HepG2 (cell line): ENCODE measurements around the gene LAMP1. TPM values are rescaled to one million over a fixed set of nuclear protein-coding genes. Genes with fewer than 3 reads are reported as not detected.
A peak's percentile ranks its signal among the peaks of the same experiment; 100 is the strongest.

Source experiments
- ATAC-seq: fragments of 200-7000 bp; cut with Tn5 transposase; 3 replicates; pipeline ENCODE4 v1.9.1; 2020; ENCODE audit warnings: mild to moderate bottlenecking, moderate library complexity
- BruUV-seq: library from RNA; stranded (reverse); fragments of 400-500 nt; replicated peaks from 2 replicates; lab custom pipeline; 2021; lab: Mats Ljungman, UMichigan
- CTCF ChIA-PET: fragments of 300-600 bp; formaldehyde crosslinking; extraction: SDS; loops from one replicate; lab custom pipeline; 2021; ENCODE audit warnings: low total read pairs, inconsistent platforms, low intra/inter-chr PET ratio; lab: Yijun Ruan, JAX
- POLR2A ChIA-PET: fragments of 350-600 bp; sonication (Branson Sonifier 250); formaldehyde crosslinking; loops from one replicate; lab custom pipeline; 2020; ENCODE audit warnings: antibody characterized with exemption, inconsistent platforms; lab: Yijun Ruan, JAX
- DNase-seq: peaks from one replicate; pipeline ENCODE4 v3.0.0-alpha.2; 2015; ENCODE audit warnings: low spot score
- FAIRE-seq: peaks from 3 replicates; lab custom pipeline; 2011; peaks lifted over from hg19 to GRCh38; lab: Jason Lieb, UNC
- H2AFZ ChIP-seq: one replicate; pipeline ENCODE4 v1.6.1; 2011; ENCODE audit warnings: low read length, inconsistent platforms
- H3K27ac ChIP-seq: fragments of 300-600 bp; 3 replicates; pipeline ENCODE4 v1.8.0; 2011; ENCODE audit warnings: mixed run types, mild to moderate bottlenecking, mixed read lengths, low read length, inconsistent platforms; ENCODE audit not compliant: insufficient read depth; ENCODE audit errors: extremely low read length
- H3K27me3 ChIP-seq, 2 experiments: fragments of 200-600 bp in 1 of 2; 2 replicates in 1 of 2; 3 replicates in 1 of 2; pipeline versions ENCODE4 v1.6.0 to v1.8.0; 2011; ENCODE audit warnings: low read length in 2 of 2, mild to moderate bottlenecking in 2 of 2, moderate library complexity in 2 of 2, inconsistent platforms in 1 of 2; ENCODE audit not compliant: insufficient read depth in 2 of 2, control insufficient read depth in 1 of 2
- H3K36me3 ChIP-seq, 2 experiments: fragments of 200-600 bp in 1 of 2; replicated peaks in 1 of 2; 2 replicates in 1 of 2; 3 replicates in 1 of 2; pipeline versions ENCODE4 v1.5.1 to v1.8.0; 2011; ENCODE audit warnings: low read length in 2 of 2, inconsistent platforms in 1 of 2; ENCODE audit not compliant: insufficient read depth in 2 of 2, control insufficient read depth in 1 of 2
- H3K4me1 ChIP-seq: 2 replicates; pipeline ENCODE4 v1.5.1; 2012; ENCODE audit warnings: low read length, inconsistent platforms; ENCODE audit not compliant: insufficient read depth
- H3K4me2 ChIP-seq: 2 replicates; pipeline ENCODE4 v1.6.0; 2011; ENCODE audit warnings: low read depth, low read length, inconsistent platforms
- H3K4me3 ChIP-seq, 3 experiments: fragments of 200-600 bp in 1 of 3; sonication (generic), shearing (Covaris generic) in 1 of 3; replicated peaks in 1 of 3; 2 replicates each; pipeline ENCODE4 v1.5.1; 2011 to 2016; ENCODE audit warnings: low read length in 3 of 3, inconsistent platforms in 2 of 3, low read depth in 2 of 3, mild to moderate bottlenecking in 2 of 3, control low read depth in 1 of 3, mixed read lengths in 1 of 3; ENCODE audit not compliant: insufficient read depth in 1 of 3
- H3K79me2 ChIP-seq: one replicate; pipeline ENCODE4 v1.6.1; 2011; ENCODE audit warnings: low read length, inconsistent platforms; ENCODE audit not compliant: insufficient read depth
- H3K9ac ChIP-seq: 2 replicates; pipeline ENCODE4 v1.6.0; 2011; ENCODE audit warnings: mild to moderate bottlenecking, low read depth, low read length, inconsistent platforms; ENCODE audit not compliant: insufficient read depth
- H3K9me3 ChIP-seq: 2 replicates; pipeline ENCODE4 v1.5.1; 2012; ENCODE audit warnings: mild to moderate bottlenecking, low read length
- H4K20me1 ChIP-seq: 2 replicates; pipeline ENCODE4 v1.6.0; 2011; ENCODE audit warnings: inconsistent platforms, mild to moderate bottlenecking, low read length, moderate library complexity; ENCODE audit not compliant: insufficient read depth
- AGO2 ChIP-seq: fragments of 200-400 bp; formaldehyde crosslinking; optimal IDR thresholded peaks from 2 replicates; pipeline ENCODE3; 2017; ENCODE audit warnings: mild to moderate bottlenecking, low read depth, low read length, moderate library complexity
- CENPX ChIP-seq: sonication (generic); formaldehyde crosslinking; IDR thresholded peaks from 2 replicates; pipeline ENCODE4 v1.9.0; 2021; ENCODE audit warnings: mild to moderate bottlenecking, missing genetic modification reagents, moderate library complexity
- PITX1 ChIP-seq: sonication (generic); formaldehyde crosslinking; IDR thresholded peaks from 2 replicates; pipeline ENCODE4 v1.5.1; 2020; ENCODE audit warnings: mild to moderate bottlenecking, missing genetic modification reagents
- POLR2A ChIP-seq, 2 experiments: IDR thresholded peaks; 2 replicates each; pipeline ENCODE4 v1.6.1; 2011; ENCODE audit warnings: low read depth in 2 of 2, low read length in 2 of 2, mild to moderate bottlenecking in 1 of 2, moderate library complexity in 1 of 2; ENCODE audit not compliant: insufficient read depth in 1 of 2
- SIX1 ChIP-seq: sonication (generic); formaldehyde crosslinking; IDR thresholded peaks from 2 replicates; pipeline ENCODE4 v1.4.0; 2020; ENCODE audit warnings: missing genetic modification reagents, borderline replicate concordance
- TCF12 ChIP-seq, 2 experiments: fragments of 450-650 bp in 1 of 2; sonication (generic) in 1 of 2; formaldehyde crosslinking in 1 of 2; IDR thresholded peaks; 2 replicates each; pipeline versions ENCODE4 v1.6.1 to v1.8.0; 2017 to 2022; ENCODE audit warnings: antibody characterized with exemption in 1 of 2, mild to moderate bottlenecking in 1 of 2, missing genetic modification reagents in 1 of 2, moderate library complexity in 1 of 2
- TOPORS ChIP-seq: sonication (generic); formaldehyde crosslinking; IDR thresholded peaks from 2 replicates; pipeline ENCODE4 v1.8.0; 2023; ENCODE audit warnings: mild to moderate bottlenecking, missing genetic modification reagents
- ZBTB21 ChIP-seq: sonication (generic); formaldehyde crosslinking; IDR thresholded peaks from 2 replicates; pipeline ENCODE4 v1.4.0; 2020; ENCODE audit warnings: missing genetic modification reagents
- ZFP62 ChIP-seq: sonication (generic); formaldehyde crosslinking; IDR thresholded peaks from 2 replicates; pipeline ENCODE4 v1.4.0; 2020; ENCODE audit warnings: missing genetic modification reagents
- WGBS: methylation state at CpG from one replicate; pipeline ENCODE4 v1.1.6; 2017; ENCODE audit warnings: low lambda C conversion rate; 5-methylcytosine and 5-hydroxymethylcytosine counted together
- in situ Hi-C: cut with HindIII; loops from 2 replicates; pipeline ENCODE4 v1.10.0; 2017; ENCODE audit warnings: low pct_unique_long_range_greater_than_20kb; ENCODE audit not compliant: extremely low pct_ligation_motif_present
- intact Hi-C: fragments of 100-400 bp; cut with micrococcal nuclease; formaldehyde crosslinking; loops from one replicate; pipeline ENCODE4 v1.10.0; 2022; ENCODE audit not compliant: unreplicated experiment
- polyA plus RNA-seq, 8 experiments: library from polyadenylated mRNA; depleted of rRNA in 3 of 8; stranded (reverse) in 7 of 8; unstranded in 1 of 8; fragments of >200 nt; fragmentation: Illumina TruSeq in 4 of 8; extraction: Trizol in 4 of 8; gene quantifications; 2 replicates each; pipeline versions ENCODE4 v1.2.1 to v1.2.3, GENCODE V29; 2011 to 2016; ENCODE audit warnings: low read depth in 4 of 8, missing spikeins in 1 of 8, mixed read lengths in 1 of 8; ENCODE audit not compliant: insufficient read depth in 1 of 8
- total RNA-seq, 5 experiments: library from RNA; depleted of rRNA; stranded (reverse); fragments of >200 nt; fragmentation: Illumina TruSeq; extraction: Trizol; gene quantifications; 2 replicates each; pipeline ENCODE4 v1.2.3, GENCODE V29; 2016; ENCODE audit warnings: low read depth in 1 of 5
- TF ChIP-seq, protein P1 (sequence below): IDR thresholded peaks from 2 replicates; pipeline ENCODE4 v1.6.1; 2018; ENCODE audit warnings: missing genetic modification reagents, mild to moderate bottlenecking, missing compliant biosample characterization
- TF ChIP-seq, protein P2 (sequence below): sonication (generic); formaldehyde crosslinking; IDR thresholded peaks from 2 replicates; pipeline ENCODE4 v1.8.0; 2022; ENCODE audit warnings: mild to moderate bottlenecking, missing genetic modification reagents

LAMP1 gene
- total and polyA plus RNA-seq, 2 of the 13 experiments (the other 11 are each of a cell fraction or from before 2014, with no cell fraction given): 103 to 112 TPM

DNA sequence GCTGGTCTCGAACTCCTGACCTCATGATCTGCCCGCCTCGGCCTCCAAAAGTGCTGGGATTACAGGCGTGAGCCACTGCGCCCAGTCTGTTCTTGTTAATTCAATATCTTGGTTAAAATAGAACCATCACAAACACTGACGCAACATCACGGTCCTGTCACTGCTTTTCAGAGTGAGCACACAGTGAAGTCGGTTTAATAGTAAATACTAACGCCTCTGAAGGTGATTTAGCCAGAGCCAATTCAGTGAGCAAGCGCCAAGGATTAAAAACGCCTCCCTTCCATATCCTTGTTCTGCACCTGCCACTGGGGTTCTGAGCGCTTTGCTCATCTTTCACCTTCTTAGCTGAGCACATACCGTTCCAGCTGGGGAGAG lies 30.3 kb downstream of the LAMP1 start:
- BruUV-seq: no TSS peak
- Histone ChIP-seq H3K36me3 (peaks cover 7 to 28% of the 10 kb centered on the region in 2 experiments; a peak in 4 of 5 replicates), H3K4me3 (no peak overlapping the region), H3K27ac (no peak overlapping the region), H2AFZ (no peak overlapping the region), H3K9me3 (no peaks in the 10 kb centered on the region), H3K4me1 (no peaks in the 10 kb centered on the region), H4K20me1 (no peaks in the 10 kb centered on the region), H3K27me3 (no peaks in the 10 kb centered on the region), H3K79me2 (no peaks in the 10 kb centered on the region), H3K9ac (no peak overlapping the region), H3K4me2 (no peak overlapping the region)
- ChIA-PET CTCF (no interaction called here), POLR2A (no interaction called here)
- intact Hi-C loops (no loop called here), in situ Hi-C loops (no loop called here)
- 99% methylated on average over 13 of the region's 13 CpGs for WGBS
- DNase-seq (no peak), ATAC-seq (no peak), FAIRE-seq (no peak)
- no peak for TF ChIP-seq PITX1 (CRISPR knock-in tag)
- no peak for TF ChIP-seq TOPORS (CRISPR knock-in tag)
- no peak for TF ChIP-seq TCF12 (IDR thresholded peaks at IDR 0.05)
- TF ChIP-seq TCF12 (CRISPR knock-in tag; IDR thresholded peaks at IDR 0.05): no peak
- no peak for TF ChIP-seq ZBTB21 (CRISPR knock-in tag)
- no peak for TF ChIP-seq ZFP62
- no peak for TF ChIP-seq SIX1

DNA sequence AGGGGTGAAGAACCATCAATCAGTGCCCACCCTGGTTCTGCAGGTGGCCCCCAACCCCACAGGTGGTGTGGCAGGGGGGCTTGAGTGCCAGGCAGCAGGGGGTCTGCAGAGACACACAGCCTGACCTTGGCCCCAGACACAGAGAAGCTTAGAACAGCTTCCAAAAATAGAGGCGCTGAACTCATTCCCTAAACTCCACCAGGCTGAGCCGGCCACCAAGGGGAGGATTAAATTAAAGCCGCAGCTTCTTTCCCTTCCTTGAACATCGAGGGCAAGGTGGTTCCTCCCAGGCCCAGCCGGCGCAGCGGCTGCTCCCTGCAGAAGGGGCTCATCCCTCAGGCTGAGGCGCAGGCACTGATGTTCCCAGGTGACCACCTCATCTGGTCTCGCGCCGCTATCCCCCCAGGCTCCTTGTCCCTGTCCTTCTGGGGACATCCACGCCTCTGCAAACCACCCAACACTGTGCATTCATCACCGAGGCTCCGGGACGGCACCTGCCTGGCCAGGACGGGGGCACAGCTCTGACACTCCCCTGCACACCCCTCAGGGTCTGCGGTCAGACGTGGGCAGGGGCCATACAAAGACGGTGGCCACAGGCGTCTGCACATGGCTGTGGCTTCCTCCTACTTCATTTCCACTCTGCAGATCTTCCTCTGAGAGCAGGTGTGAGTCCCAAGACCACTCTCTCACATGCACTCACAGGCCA lies 30.9 kb downstream of the LAMP1 start:
- Histone ChIP-seq H3K27ac (no peak overlapping the region), H3K9me3 (no peaks in the 10 kb centered on the region), H3K36me3 (peaks cover 6 to 28% of the 10 kb centered on the region in 2 experiments; a peak in 4 of 5 replicates), H2AFZ (no peak overlapping the region), H3K4me2 (no peak overlapping the region), H3K27me3 (no peaks in the 10 kb centered on the region), H3K9ac (no peak overlapping the region), H4K20me1 (no peaks in the 10 kb centered on the region), H3K4me3 (no peak overlapping the region), H3K4me1 (no peaks in the 10 kb centered on the region), H3K79me2 (no peaks in the 10 kb centered on the region)
- ATAC-seq (peak; percentile 15), DNase-seq (no peak), FAIRE-seq (no peak)
- ChIA-PET POLR2A (no interaction called here), CTCF (no interaction called here)
- 96% methylated on average over 13 of the region's 20 CpGs for WGBS
- intact Hi-C loops: no loop called here
- in situ Hi-C loops: no loop called here
- TF ChIP-seq, protein P1, sequence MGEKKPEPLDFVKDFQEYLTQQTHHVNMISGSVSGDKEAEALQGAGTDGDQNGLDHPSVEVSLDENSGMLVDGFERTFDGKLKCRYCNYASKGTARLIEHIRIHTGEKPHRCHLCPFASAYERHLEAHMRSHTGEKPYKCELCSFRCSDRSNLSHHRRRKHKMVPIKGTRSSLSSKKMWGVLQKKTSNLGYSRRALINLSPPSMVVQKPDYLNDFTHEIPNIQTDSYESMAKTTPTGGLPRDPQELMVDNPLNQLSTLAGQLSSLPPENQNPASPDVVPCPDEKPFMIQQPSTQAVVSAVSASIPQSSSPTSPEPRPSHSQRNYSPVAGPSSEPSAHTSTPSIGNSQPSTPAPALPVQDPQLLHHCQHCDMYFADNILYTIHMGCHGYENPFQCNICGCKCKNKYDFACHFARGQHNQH: no peak
- TF ChIP-seq POLR2A (IDR thresholded peaks at IDR 0.05; ENCODE audit: insufficient read depth in 1 of 2, low read depth in 2 of 2, low read length in 2 of 2): 0 out of 4 replicates have a peak, but pooled peaks of 1 of the 2 experiments have one; percentile 20
- TF ChIP-seq AGO2: peak; percentile 93
- TF ChIP-seq, protein P2, sequence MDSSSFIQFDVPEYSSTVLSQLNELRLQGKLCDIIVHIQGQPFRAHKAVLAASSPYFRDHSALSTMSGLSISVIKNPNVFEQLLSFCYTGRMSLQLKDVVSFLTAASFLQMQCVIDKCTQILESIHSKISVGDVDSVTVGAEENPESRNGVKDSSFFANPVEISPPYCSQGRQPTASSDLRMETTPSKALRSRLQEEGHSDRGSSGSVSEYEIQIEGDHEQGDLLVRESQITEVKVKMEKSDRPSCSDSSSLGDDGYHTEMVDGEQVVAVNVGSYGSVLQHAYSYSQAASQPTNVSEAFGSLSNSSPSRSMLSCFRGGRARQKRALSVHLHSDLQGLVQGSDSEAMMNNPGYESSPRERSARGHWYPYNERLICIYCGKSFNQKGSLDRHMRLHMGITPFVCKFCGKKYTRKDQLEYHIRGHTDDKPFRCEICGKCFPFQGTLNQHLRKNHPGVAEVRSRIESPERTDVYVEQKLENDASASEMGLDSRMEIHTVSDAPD (CRISPR knock-in tag): no peak
- no peak for TF ChIP-seq CENPX (CRISPR knock-in tag)
- no TSS peak for BruUV-seq
